HCT116 (cell line): Measurements from ENCODE around the gene JPH3. TPM values are rescaled to one million over a fixed set of nuclear protein-coding genes. Genes with fewer than 3 reads are reported as not detected.

Experiments used
- ATAC-seq: fragments of 200-7000 bp; cut with Tn5 transposase; 2 replicates; pipeline ENCODE4 v1.9.1; 2020; ENCODE audit warnings: mild to moderate bottlenecking, moderate library complexity
- BruUV-seq: library from RNA; stranded (reverse); fragments of 400-500 nt; replicated peaks from 2 replicates; lab custom pipeline; 2021; lab: Mats Ljungman, UMichigan
- CTCF ChIA-PET: fragments of 300-600 bp; sonication (Branson Sonifier 250); formaldehyde crosslinking; loops from one replicate; lab custom pipeline; 2021; ENCODE audit warnings: antibody characterized with exemption; lab: Charles Lee
- POLR2A ChIA-PET: fragments of 300-600, 350-600 bp; sonication (Branson Sonifier 250); formaldehyde crosslinking; loops from one replicate; lab custom pipeline; 2021; ENCODE audit warnings: antibody characterized with exemption; lab: Charles Lee
- RAD21 ChIA-PET, 2 experiments: fragments of 300-600 bp; sonication (Branson Sonifier 250); formaldehyde crosslinking; loops; one replicate each; lab custom pipeline; 2023; ENCODE audit warnings: low total read pairs in 2 of 2; ENCODE audit not compliant: uncharacterized antibody in 2 of 2, unreplicated experiment in 2 of 2, low non-redundant PET in 1 of 2; lab: Charles Lee
- DNase-seq: peaks from one replicate; pipeline ENCODE4 v3.0.0-alpha.2; 2010; ENCODE audit warnings: low read depth, low spot score
- H2AFZ ChIP-seq: fragments of 200-600 bp; shearing (Covaris generic), sonication (generic); 2 replicates; pipeline ENCODE4 v1.6.1; 2017; ENCODE audit warnings: low read depth, mixed run types, mixed read lengths, antibody characterized with exemption, low read length; ENCODE audit not compliant: poor library complexity, severe bottlenecking
- H3K27ac ChIP-seq: 2 replicates; pipeline ENCODE4 v1.5.1; 2012; ENCODE audit warnings: low read depth, low read length
- H3K27me3 ChIP-seq: fragments of 200-600 bp; sonication (generic); 2 replicates; pipeline ENCODE4 v1.6.1; 2016; ENCODE audit warnings: mixed run types, low read length, mixed read lengths; ENCODE audit not compliant: insufficient read depth
- H3K36me3 ChIP-seq, 2 experiments: fragments of 200-500 bp in 1 of 2; fragments of 200-600 bp in 1 of 2; sonication (Bioruptor generic) in 1 of 2; sonication (generic) in 1 of 2; 2 replicates each; pipeline versions ENCODE4 v1.5.1 to v1.6.1; 2014 to 2016; ENCODE audit warnings: low read length in 2 of 2, inconsistent platforms in 1 of 2, mixed read lengths in 1 of 2, mixed run types in 1 of 2; ENCODE audit not compliant: insufficient read depth in 2 of 2, control insufficient read depth in 1 of 2
- H3K4me1 ChIP-seq, 2 experiments: fragments of 200-600 bp in 1 of 2; sonication (generic) in 1 of 2; 2 replicates each; pipeline versions ENCODE4 v1.5.1 to v1.6.1; 2012 to 2017; ENCODE audit warnings: low read length in 2 of 2, inconsistent platforms in 1 of 2, mild to moderate bottlenecking in 1 of 2, mixed read lengths in 1 of 2, mixed run types in 1 of 2, moderate library complexity in 1 of 2; ENCODE audit not compliant: insufficient read depth in 2 of 2, control insufficient read depth in 1 of 2
- H3K4me2 ChIP-seq: fragments of 200-600 bp; sonication (generic); 2 replicates; pipeline ENCODE4 v1.6.1; 2017; ENCODE audit warnings: mixed run types, low read length, mixed read lengths
- H3K4me3 ChIP-seq, 2 experiments: fragments of 200-600 bp in 1 of 2; sonication (generic) in 1 of 2; replicated peaks in 1 of 2; 2 replicates each; pipeline ENCODE4 v1.5.1; 2011 to 2016; ENCODE audit warnings: low read length in 2 of 2, control low read depth in 1 of 2, low read depth in 1 of 2, mild to moderate bottlenecking in 1 of 2, mixed read lengths in 1 of 2, mixed run types in 1 of 2
- H3K79me2 ChIP-seq: fragments of 200-600 bp; sonication (generic); 2 replicates; pipeline ENCODE4 v1.6.1; 2017; ENCODE audit warnings: mild to moderate bottlenecking, mixed run types, low read length, moderate library complexity, mixed read lengths; ENCODE audit not compliant: insufficient read depth
- H3K9ac ChIP-seq: fragments of 200-600 bp; sonication (generic); 2 replicates; pipeline ENCODE4 v1.6.1; 2016; ENCODE audit warnings: low read length, mixed read lengths
- H3K9me2 ChIP-seq: fragments of 200-600 bp; sonication (generic), shearing (Covaris generic); 2 replicates; pipeline ENCODE4 v1.6.1; 2017; ENCODE audit warnings: mixed run types, mild to moderate bottlenecking, moderate library complexity; ENCODE audit not compliant: insufficient read depth
- H3K9me3 ChIP-seq, 2 experiments: fragments of 200-500 bp in 1 of 2; fragments of 200-600 bp in 1 of 2; sonication (Bioruptor generic) in 1 of 2; sonication (generic) in 1 of 2; 2 replicates each; pipeline ENCODE4 v1.6.1; 2014 to 2017; ENCODE audit warnings: low read length in 2 of 2, mixed read lengths in 2 of 2, inconsistent platforms in 1 of 2, low read depth in 1 of 2, mild to moderate bottlenecking in 1 of 2, mixed run types in 1 of 2, moderate library complexity in 1 of 2; ENCODE audit not compliant: control insufficient read depth in 1 of 2, insufficient read depth in 1 of 2
- H4K20me1 ChIP-seq: fragments of 200-600 bp; sonication (generic), shearing (Covaris generic); 2 replicates; pipeline ENCODE4 v1.6.1; 2017; ENCODE audit warnings: mixed run types, mild to moderate bottlenecking, moderate library complexity; ENCODE audit not compliant: insufficient read depth
- ATF3 ChIP-seq: IDR thresholded peaks from 2 replicates; pipeline ENCODE4 v1.6.1; 2012
- CEBPB ChIP-seq: IDR thresholded peaks from 2 replicates; pipeline ENCODE4 v1.6.1; 2012; ENCODE audit warnings: low read depth
- EZH2phosphoT487 ChIP-seq: fragments of 200-600 bp; IDR thresholded peaks from 2 replicates; pipeline ENCODE4 v1.6.1; 2018; ENCODE audit warnings: antibody characterized with exemption, borderline replicate concordance
- JUND ChIP-seq: IDR thresholded peaks from 2 replicates; pipeline ENCODE4 v1.6.1; 2012
- POLR2A ChIP-seq: IDR thresholded peaks from 2 replicates; pipeline ENCODE4 v1.7.0; 2011; ENCODE audit warnings: borderline replicate concordance; ENCODE audit not compliant: insufficient read depth, insufficient read length; ENCODE audit errors: extremely low read depth
- RAD21 ChIP-seq: IDR thresholded peaks from 2 replicates; pipeline ENCODE4 v1.6.1; 2012; ENCODE audit warnings: low read depth, mild to moderate bottlenecking
- REST ChIP-seq: IDR thresholded peaks from 2 replicates; pipeline ENCODE4 v1.6.1; 2012; ENCODE audit warnings: low read depth
- SIN3A ChIP-seq: IDR thresholded peaks from 2 replicates; pipeline ENCODE4 v1.6.1; 2012; ENCODE audit warnings: low read depth
- YY1 ChIP-seq: IDR thresholded peaks from 2 replicates; pipeline ENCODE4 v1.6.1; 2011; ENCODE audit warnings: low read length, low read depth, moderate library complexity, mild to moderate bottlenecking; ENCODE audit not compliant: insufficient replicate concordance; ENCODE audit errors: extremely low read depth
- ZBTB33 ChIP-seq: IDR thresholded peaks from 2 replicates; pipeline ENCODE4 v1.6.1; 2011; ENCODE audit warnings: mild to moderate bottlenecking, low read length, moderate library complexity; ENCODE audit not compliant: insufficient replicate concordance; ENCODE audit errors: extremely low read depth
- ZFX ChIP-seq: fragments of 450-650 bp; IDR thresholded peaks from 2 replicates; pipeline ENCODE4 v1.6.1; 2017
- ZNF274 ChIP-seq: fragments of 200-500 bp; sonication (Bioruptor generic); IDR thresholded peaks from 2 replicates; pipeline ENCODE4 v1.6.1; 2014; ENCODE audit warnings: mild to moderate bottlenecking, low read depth, low read length, inconsistent platforms
- intact Hi-C: fragments of 100-400 bp; cut with micrococcal nuclease; formaldehyde crosslinking; loops from 2 replicates; pipeline ENCODE4 v1.10.0; 2022
- total RNA-seq: library from RNA; stranded (reverse); gene quantifications from one replicate; pipeline ENCODE4 v1.2.1, GENCODE V29; 2021; ENCODE audit not compliant: unreplicated experiment

The JPH3 gene
- total RNA-seq, 1 experiment from 2014 or later: 0.10 TPM

GRCh38 chr16:87626905-87627304, 24.6 kb downstream of the JPH3 start:
- Histone ChIP-seq H3K27ac (no peak overlapping the region), H3K4me3 (no peak overlapping the region), H3K9me2 (no peaks in the 10 kb centered on the region), H3K79me2 (no peaks in the 10 kb centered on the region), H3K9ac (no peak overlapping the region), H3K4me2 (no peak overlapping the region), H3K4me1 (peaks cover 0 to 5% of the 10 kb centered on the region in 2 experiments; a peak in 2 of 4 replicates), H3K9me3 (peaks cover 0 to 11% of the 10 kb centered on the region in 2 experiments; a peak in 2 of 4 replicates), H3K27me3 (peaks cover 20% of the 10 kb centered on the region), H3K36me3 (no peaks in the 10 kb centered on the region), H2AFZ (no peak overlapping the region), H4K20me1 (no peaks in the 10 kb centered on the region)
- DNase-seq: no peak
- no peak for ATAC-seq
- POLR2A ChIA-PET: interaction anchor here (1.1 kb wide), 1 partner anchor 8 kb away, joined by 3 read pairs; no protein-coding TSS in a partner anchor
- RAD21 ChIA-PET: interaction anchor here in 1 of 2 experiments (1.2 kb wide), 1 partner anchor 9 kb away, joined by 3 read pairs; no protein-coding TSS in a partner anchor
- CTCF ChIA-PET: interaction anchor here (2.4 kb wide), 1 partner anchor 9 kb away, joined by 10 read pairs; no protein-coding TSS in a partner anchor
- no TSS peak for BruUV-seq
- TF ChIP-seq ZFX (no peak), CEBPB (no peak), JUND (no peak), EZH2phosphoT487 (no peak), RAD21 (no peak), POLR2A (no peak), YY1 (no peak), ZNF274 (no peak), ATF3 (no peak), REST (no peak), ZBTB33 (no peak), SIN3A (no peak)
- intact Hi-C loops: no loop called here
